ENCODE results near the gene GNPDA1. TPM values are rescaled to one million over a fixed set of nuclear protein-coding genes. Genes with fewer than 3 reads are reported as not detected.
A peak's percentile ranks its signal among the peaks of the same experiment; 100 is the strongest.

Gene GNPDA1
- total and polyA plus RNA-seq, 4 donors, result 8.0 to 15.0 (median 10.5) TPM

GRCh38 chr5:142025637-142026036 lies 12.8 kb upstream of the GNPDA1 start (continued):
- no peak for TF ChIP-seq REST (IDR thresholded peaks at IDR 0.05)
- TF ChIP-seq FOXA1 (IDR thresholded peaks at IDR 0.05), result no peak
- no peak for TF ChIP-seq HNF4G (IDR thresholded peaks at IDR 0.05)
- TF ChIP-seq FOXA2 (IDR thresholded peaks at IDR 0.05), result no peak
- no peak for TF ChIP-seq TAF1 (conservative IDR thresholded peaks at IDR 0.05)
- TF ChIP-seq EGR1 (IDR thresholded peaks at IDR 0.05; ENCODE audit: low read depth in 2 of 2), result no peak
- TF ChIP-seq RXRA (IDR thresholded peaks at IDR 0.05), result no peak

GRCh38 chr5:142024771-142025304 lies 12.0 kb upstream of the GNPDA1 start:
- Histone ChIP-seq H3K9ac (ENCODE audit: low read depth in 1 of 2, low read length in 2 of 2) (peak overlapping the region; percentile 8 to 46), H3K27me3 (ENCODE audit: control insufficient read depth in 4 of 4, insufficient read depth in 4 of 4, low read length in 3 of 4) (no peaks in the 10 kb centered on the region)
- under 1% methylated on average over 26 of the region's 26 CpGs for WGBS

More at GRCh38 chr5:142024771-142025304, 12.0 kb upstream of the GNPDA1 start:
- peak overlapping the region; percentile 59 to 62 (median 60) for H3K4me3 ChIP-seq (ENCODE audit: low read depth in 1 of 3, low read length in 3 of 3)
- no peaks in the 10 kb centered on the region for H3K36me3 ChIP-seq (ENCODE audit: control insufficient read depth in 4 of 4, insufficient read depth in 3 of 4, low read depth in 1 of 4, low read length in 3 of 4)
- peak; percentile 79 for TF ChIP-seq YY1 (IDR thresholded peaks at IDR 0.05)
- TF ChIP-seq GABPA (IDR thresholded peaks at IDR 0.05 in 1 of 2, conservative IDR thresholded peaks at IDR 0.05 in 1 of 2), result peak; percentile 83 to 93
- peak; percentile 33 for TF ChIP-seq ATF3 (IDR thresholded peaks at IDR 0.05)
- peak; percentile 55 to 76 for TF ChIP-seq HNF4A (conservative IDR thresholded peaks at IDR 0.05)
- TF ChIP-seq FOXA2 (IDR thresholded peaks at IDR 0.05), result no peak
- TF ChIP-seq JUND (IDR thresholded peaks at IDR 0.05), result peak in 1 of 2 donors; percentile 14
- peak; percentile 19 to 54 for TF ChIP-seq RAD21 (IDR thresholded peaks at IDR 0.05)
- TF ChIP-seq MAX (IDR thresholded peaks at IDR 0.05), result peak; percentile 65
- peak; percentile 12 for TF ChIP-seq HNF4G (IDR thresholded peaks at IDR 0.05)
- peak; percentile 84 for TF ChIP-seq SP1 (IDR thresholded peaks at IDR 0.05)
- TF ChIP-seq REST (IDR thresholded peaks at IDR 0.05), result peak; percentile 49
- peak; percentile 64 for TF ChIP-seq ZBTB33 (IDR thresholded peaks at IDR 0.05)
- peak in 1 of 2 donors; percentile 12 for TF ChIP-seq EGR1 (IDR thresholded peaks at IDR 0.05; ENCODE audit: low read depth in 2 of 2)
- TF ChIP-seq CTCF (IDR thresholded peaks at IDR 0.05; ENCODE audit: low read depth, low read length, missing input control), result no peak
- peak; percentile 73 to 84 for TF ChIP-seq RXRA (IDR thresholded peaks at IDR 0.05)
- TF ChIP-seq NR2F2 (IDR thresholded peaks at IDR 0.05), result peak; percentile 11
- no peak for TF ChIP-seq FOXA1 (IDR thresholded peaks at IDR 0.05)
- TF ChIP-seq TAF1 (conservative IDR thresholded peaks at IDR 0.05), result peak; percentile 69
- peak overlapping the region; percentile 64 to 68 for H3K27ac ChIP-seq (ENCODE audit: low read depth in 1 of 2, low read length in 2 of 2)
- H3K4me1 ChIP-seq (ENCODE audit: control insufficient read depth in 4 of 4, insufficient read depth in 4 of 4, low read length in 3 of 4), result peaks cover 0 to 10% (median 6%) of the 10 kb centered on the region in 4 donors
- H3K9me3 ChIP-seq (ENCODE audit: control insufficient read depth in 4 of 4, low read length in 3 of 4), result peaks cover 0 to 4% (median 0%) of the 10 kb centered on the region in 4 donors
- DNase-seq (ENCODE audit: low spot score), result peak; percentile 77
